Osteoblast (primary cell): ENCODE results near the gene KRT14. TPM values are rescaled to one million over a fixed set of nuclear protein-coding genes. Genes with fewer than 3 reads are reported as not detected.
"Not testable (repeated sequence)": the region's sequence is repeated elsewhere in the genome, so short reads cannot be mapped to it uniquely, and the experiment has no call there.

Experiments
- DNase-seq: peaks from one replicate; pipeline ENCODE4 v3.0.0; 2011; ENCODE audit warnings: low spot score, mixed read lengths; ENCODE audit not compliant: insufficient read length; ENCODE audit errors: missing footprints
- H2AFZ ChIP-seq: 2 replicates; pipeline ENCODE4 v1.6.0; 2011; ENCODE audit warnings: mild to moderate bottlenecking, low read length
- H3K27ac ChIP-seq: 2 replicates; pipeline ENCODE4 v1.5.1; 2011; ENCODE audit warnings: mild to moderate bottlenecking, low read depth, low read length, moderate library complexity
- H3K27me3 ChIP-seq: 2 replicates; pipeline ENCODE4 v1.6.0; 2012; ENCODE audit warnings: mild to moderate bottlenecking, control low read depth, inconsistent platforms, low read length, moderate library complexity; ENCODE audit not compliant: insufficient read depth
- H3K36me3 ChIP-seq: 2 replicates; pipeline ENCODE4 v1.5.1; 2011; ENCODE audit warnings: mild to moderate bottlenecking, low read length, control low read depth, moderate library complexity; ENCODE audit not compliant: insufficient read depth
- H3K4me1 ChIP-seq: 2 replicates; pipeline ENCODE4 v1.5.1; 2011; ENCODE audit warnings: mild to moderate bottlenecking, low read length, control low read depth, moderate library complexity; ENCODE audit not compliant: insufficient read depth
- H3K4me2 ChIP-seq: 2 replicates; pipeline ENCODE4 v1.6.0; 2011; ENCODE audit warnings: mild to moderate bottlenecking, low read length; ENCODE audit not compliant: insufficient read depth
- H3K4me3 ChIP-seq: fragments of 200-600 bp; sonication (generic); 3 replicates; pipeline ENCODE4 v1.5.1; 2012; ENCODE audit warnings: mild to moderate bottlenecking, low read length, inconsistent platforms; ENCODE audit not compliant: insufficient read depth
- H3K79me2 ChIP-seq: 2 replicates; pipeline ENCODE4 v1.6.0; 2012; ENCODE audit warnings: mild to moderate bottlenecking, low read length, control low read depth, inconsistent platforms; ENCODE audit not compliant: insufficient read depth
- H3K9me3 ChIP-seq: 2 replicates; pipeline ENCODE4 v1.5.1; 2011; ENCODE audit warnings: low read depth, low read length, control low read depth
- H4K20me1 ChIP-seq: 2 replicates; pipeline ENCODE4 v1.6.0; 2012; ENCODE audit warnings: mild to moderate bottlenecking, low read length, control low read depth; ENCODE audit not compliant: insufficient read depth
- CTCF ChIP-seq: IDR thresholded peaks from 2 replicates; pipeline ENCODE4 v1.5.1; 2011; ENCODE audit warnings: mild to moderate bottlenecking, low read depth, low read length, moderate library complexity; ENCODE audit errors: extremely low read depth
- total RNA-seq: library from RNA; depleted of rRNA; stranded (reverse); fragments of >200 nt; gene quantifications from 2 replicates; pipeline ENCODE4 v1.2.3, GENCODE V29; 2012

The KRT14 gene
- total RNA-seq, 1 donor, result 12.3 TPM

- Histone ChIP-seq H3K27ac (no peak overlapping the region), H4K20me1 (no peaks in the 10 kb centered on the region), H3K4me1 (peaks cover 9% of the 10 kb centered on the region), H3K4me2 (no peak overlapping the region), H3K36me3 (no peaks in the 10 kb centered on the region), H2AFZ (no peak overlapping the region), H3K27me3 (no peaks in the 10 kb centered on the region), H3K9me3 (no peaks in the 10 kb centered on the region), H3K4me3 (no peak overlapping the region), H3K79me2 (no peaks in the 10 kb centered on the region)
- DNase-seq, result peak; percentile 67
- TF ChIP-seq CTCF, result no peak
Observed at GRCh38 chr17:41627316-41628072, 40.8 kb upstream of the KRT14 start.

GRCh38 chr17:41626914-41627295 is 40.2 kb upstream of the KRT14 start:
- H3K27me3 ChIP-seq, H3K27ac ChIP-seq, H3K79me2 ChIP-seq, H3K36me3 ChIP-seq, H2AFZ ChIP-seq, H4K20me1 ChIP-seq, H3K4me1 ChIP-seq, H3K4me2 ChIP-seq, H3K4me3 ChIP-seq, H3K9me3 ChIP-seq: not testable (repeated sequence)
- DNase-seq, result peak; percentile 64

GRCh38 chr17:41626028-41626913 is 39.6 kb upstream of the KRT14 start:
- not testable (repeated sequence) for H3K36me3 ChIP-seq, H3K4me3 ChIP-seq, H3K27ac ChIP-seq, H3K4me1 ChIP-seq, H3K79me2 ChIP-seq, H3K9me3 ChIP-seq, H2AFZ ChIP-seq, H3K27me3 ChIP-seq, H4K20me1 ChIP-seq, H3K4me2 ChIP-seq
- DNase-seq, result peak; percentile 41

GRCh38 chr17:41625602-41626001 is 38.9 kb upstream of the KRT14 start:
- H3K4me1 ChIP-seq, result peaks cover 15% of the 10 kb centered on the region
- no peak overlapping the region for H3K4me2 ChIP-seq
- TF ChIP-seq CTCF, result no peak
- H3K79me2 ChIP-seq, result no peaks in the 10 kb centered on the region
- H4K20me1 ChIP-seq, result no peaks in the 10 kb centered on the region
- H3K36me3 ChIP-seq, result no peaks in the 10 kb centered on the region
- H3K4me3 ChIP-seq, result no peak overlapping the region
- no peaks in the 10 kb centered on the region for H3K9me3 ChIP-seq
- H3K27me3 ChIP-seq, result no peaks in the 10 kb centered on the region
- peak; percentile 97 for DNase-seq
- no peak overlapping the region for H2AFZ ChIP-seq
- no peak overlapping the region for H3K27ac ChIP-seq
